SK-N-SH treated with all-trans-retinoic acid at 6 μM for 48 hours (cell line): ENCODE measurements around the gene CFAP90.
A peak's percentile ranks its signal among the peaks of the same experiment; 100 is the strongest.

Experiments used
- ATAC-seq: fragments of 200-7000 bp; cut with Tn5 transposase; 3 replicates; pipeline ENCODE4 v1.9.1; 2020; ENCODE audit warnings: mild to moderate bottlenecking, moderate library complexity
- ARNTL ChIP-seq: fragments of 450-650 bp; formaldehyde crosslinking; IDR thresholded peaks from 2 replicates; pipeline ENCODE4 v1.5.0; 2020; ENCODE audit warnings: low read depth, mild to moderate bottlenecking, moderate library complexity, borderline replicate concordance
- BACH2 ChIP-seq: fragments of 250-450 bp; sonication (Bioruptor Pico); IDR thresholded peaks from 2 replicates; pipeline ENCODE4 v1.9.0; 2021; ENCODE audit warnings: mild to moderate bottlenecking, borderline replicate concordance
- ESRRG ChIP-seq: fragments of 250-450 bp; sonication (Bioruptor Pico); IDR thresholded peaks from 2 replicates; pipeline ENCODE4 v1.6.1; 2021; ENCODE audit warnings: mild to moderate bottlenecking
- GLIS3 ChIP-seq: fragments of 250-450 bp; sonication (Bioruptor Pico); IDR thresholded peaks from 2 replicates; pipeline ENCODE4 v1.5.0; 2020; ENCODE audit warnings: mild to moderate bottlenecking, moderate library complexity
- ISL1 ChIP-seq: fragments of 250-450 bp; sonication (Bioruptor Pico); IDR thresholded peaks from 2 replicates; pipeline ENCODE4 v2.1.2; 2022; ENCODE audit warnings: mild to moderate bottlenecking, moderate library complexity
- OSR1 ChIP-seq: fragments of 250-450 bp; sonication (Bioruptor Pico); IDR thresholded peaks from 2 replicates; pipeline ENCODE4 v1.8.0; 2022; ENCODE audit warnings: moderate library complexity, mild to moderate bottlenecking, inconsistent platforms
- PATZ1 ChIP-seq: fragments of 250-450 bp; sonication (Bioruptor Pico); IDR thresholded peaks from 2 replicates; pipeline ENCODE4 v1.8.0; 2020; ENCODE audit warnings: mild to moderate bottlenecking, moderate library complexity, borderline replicate concordance
- POU6F1 ChIP-seq: fragments of 250-450 bp; sonication (Bioruptor Pico); IDR thresholded peaks from 2 replicates; pipeline ENCODE4 v1.8.0; 2021; ENCODE audit warnings: low read depth, mild to moderate bottlenecking, moderate library complexity, borderline replicate concordance
- PPARA ChIP-seq: fragments of 250-450 bp; sonication (Bioruptor Pico); IDR thresholded peaks from 2 replicates; pipeline ENCODE4 v1.5.0; 2020; ENCODE audit warnings: mild to moderate bottlenecking, borderline replicate concordance
- RARB ChIP-seq: fragments of 250-450 bp; sonication (Bioruptor Pico); IDR thresholded peaks from 2 replicates; pipeline ENCODE4 v1.8.0; 2021; ENCODE audit warnings: mild to moderate bottlenecking, moderate library complexity
- SNAI2 ChIP-seq: fragments of 250-450 bp; sonication (Bioruptor Pico); IDR thresholded peaks from 2 replicates; pipeline ENCODE4 v1.5.0; 2020; ENCODE audit warnings: mild to moderate bottlenecking, moderate library complexity
- TOX ChIP-seq: fragments of 250-450 bp; sonication (Bioruptor Pico); IDR thresholded peaks from 2 replicates; pipeline ENCODE4 v1.8.0; 2021; ENCODE audit warnings: mild to moderate bottlenecking, moderate library complexity, borderline replicate concordance
- TSHZ2 ChIP-seq: fragments of 250-450 bp; sonication (Bioruptor Pico); IDR thresholded peaks from 2 replicates; pipeline ENCODE4 v1.5.0; 2020; ENCODE audit warnings: mild to moderate bottlenecking, moderate library complexity
- ZC3H10 ChIP-seq: fragments of 250-450 bp; sonication (Bioruptor Pico); IDR thresholded peaks from 2 replicates; pipeline ENCODE4 v1.5.1; 2021; ENCODE audit warnings: mild to moderate bottlenecking, moderate library complexity
- ZFP3 ChIP-seq: fragments of 250-450 bp; sonication (Bioruptor Pico); IDR thresholded peaks from 2 replicates; pipeline ENCODE4 v1.5.0; 2020; ENCODE audit warnings: mild to moderate bottlenecking, moderate library complexity
- ZFP30 ChIP-seq: fragments of 450-650 bp; formaldehyde crosslinking; IDR thresholded peaks from 2 replicates; pipeline ENCODE4 v1.5.0; 2022; ENCODE audit warnings: mild to moderate bottlenecking, moderate library complexity
- ZNF565 ChIP-seq: fragments of 450-650 bp; formaldehyde crosslinking; conservative IDR thresholded peaks from 2 replicates; pipeline ENCODE4 v1.5.0; 2020; ENCODE audit warnings: low read depth, mild to moderate bottlenecking, moderate library complexity
- ZNF70 ChIP-seq: fragments of 450-650 bp; formaldehyde crosslinking; IDR thresholded peaks from 2 replicates; pipeline ENCODE4 v1.5.0; 2020; ENCODE audit warnings: mild to moderate bottlenecking, moderate library complexity
- ZNF8 ChIP-seq: fragments of 450-650 bp; formaldehyde crosslinking; IDR thresholded peaks from 2 replicates; pipeline ENCODE4 v1.5.0; 2020; ENCODE audit warnings: mild to moderate bottlenecking, moderate library complexity
- TF ChIP-seq, protein P1 (sequence below): fragments of 250-450 bp; sonication (Bioruptor Pico); IDR thresholded peaks from 2 replicates; pipeline ENCODE4 v1.5.1; 2021; ENCODE audit warnings: mild to moderate bottlenecking, moderate library complexity
- TF ChIP-seq, protein P2 (sequence below): fragments of 250-450 bp; sonication (Bioruptor Pico); IDR thresholded peaks from 2 replicates; pipeline ENCODE4 v1.5.1; 2020; ENCODE audit warnings: low read depth, mild to moderate bottlenecking, moderate library complexity

The CFAP90 gene

GRCh38 chr5:7888901-7889300, 38.0 kb upstream of the CFAP90 start:
- no peak for ATAC-seq
- TF ChIP-seq PPARA (CRISPR knock-in tag) (no peak), BACH2 (CRISPR knock-in tag) (no peak), ZFP3 (no peak), ISL1 (no peak), ZNF70 (CRISPR knock-in tag) (no peak), ESRRG (CRISPR knock-in tag) (no peak), ZC3H10 (CRISPR knock-in tag) (no peak), ARNTL (no peak)
- TF ChIP-seq, protein P1, sequence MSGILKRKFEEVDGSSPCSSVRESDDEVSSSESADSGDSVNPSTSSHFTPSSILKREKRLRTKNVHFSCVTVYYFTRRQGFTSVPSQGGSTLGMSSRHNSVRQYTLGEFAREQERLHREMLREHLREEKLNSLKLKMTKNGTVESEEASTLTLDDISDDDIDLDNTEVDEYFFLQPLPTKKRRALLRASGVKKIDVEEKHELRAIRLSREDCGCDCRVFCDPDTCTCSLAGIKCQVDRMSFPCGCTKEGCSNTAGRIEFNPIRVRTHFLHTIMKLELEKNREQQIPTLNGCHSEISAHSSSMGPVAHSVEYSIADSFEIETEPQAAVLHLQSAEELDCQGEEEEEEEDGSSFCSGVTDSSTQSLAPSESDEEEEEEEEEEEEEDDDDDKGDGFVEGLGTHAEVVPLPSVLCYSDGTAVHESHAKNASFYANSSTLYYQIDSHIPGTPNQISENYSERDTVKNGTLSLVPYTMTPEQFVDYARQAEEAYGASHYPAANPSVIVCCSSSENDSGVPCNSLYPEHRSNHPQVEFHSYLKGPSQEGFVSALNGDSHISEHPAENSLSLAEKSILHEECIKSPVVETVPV (CRISPR knock-in tag): no peak
- TF ChIP-seq, all 23 proteins: peak for 0

DNA sequence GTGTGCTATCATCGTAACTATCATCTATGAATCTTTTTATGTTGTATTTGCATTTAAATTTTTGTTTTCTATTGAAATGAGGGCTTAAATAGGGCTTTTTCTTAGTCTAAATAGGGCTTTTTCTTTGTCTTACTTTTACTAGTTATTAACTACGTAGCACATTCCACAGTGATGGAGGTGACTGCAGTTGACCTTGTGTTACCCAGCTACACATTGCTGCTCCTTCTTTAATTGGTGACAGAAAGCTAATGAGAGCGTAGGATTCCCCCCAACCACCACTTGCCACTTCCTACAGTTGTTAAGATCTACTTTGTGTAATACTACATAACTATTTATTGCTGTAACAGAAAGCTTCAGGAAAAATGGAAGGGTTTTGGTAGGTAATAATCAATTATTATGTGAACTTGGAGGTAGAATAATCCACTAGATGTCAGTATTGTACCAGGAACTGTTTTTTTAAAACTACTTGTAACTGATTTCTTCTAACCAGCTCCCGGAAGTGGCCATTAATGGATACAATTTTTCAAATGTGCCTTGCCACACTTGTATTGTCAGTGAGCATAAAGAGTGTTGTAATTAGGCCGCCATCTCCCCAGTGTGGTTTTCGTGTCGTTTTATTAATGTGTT, 36.0 kb upstream of the CFAP90 start:
- peak; percentile 71 for ATAC-seq
- TF ChIP-seq OSR1 (CRISPR knock-in tag) (no peak), ESRRG (CRISPR knock-in tag) (no peak), ISL1 (no peak), PATZ1 (CRISPR knock-in tag) (no peak), BACH2 (CRISPR knock-in tag) (no peak), ZFP30 (CRISPR knock-in tag) (no peak), ZNF8 (no peak), ZFP3 (no peak), ZNF565 (CRISPR knock-in tag) (no peak), TOX (CRISPR knock-in tag) (no peak), TSHZ2 (no peak), RARB (CRISPR knock-in tag) (no peak), PPARA (CRISPR knock-in tag) (no peak), GLIS3 (CRISPR knock-in tag) (no peak), SNAI2 (CRISPR knock-in tag) (no peak), ZC3H10 (CRISPR knock-in tag) (no peak), ARNTL (no peak), POU6F1 (no peak)
- TF ChIP-seq, protein P1 (CRISPR knock-in tag): no peak
- TF ChIP-seq, protein P2, sequence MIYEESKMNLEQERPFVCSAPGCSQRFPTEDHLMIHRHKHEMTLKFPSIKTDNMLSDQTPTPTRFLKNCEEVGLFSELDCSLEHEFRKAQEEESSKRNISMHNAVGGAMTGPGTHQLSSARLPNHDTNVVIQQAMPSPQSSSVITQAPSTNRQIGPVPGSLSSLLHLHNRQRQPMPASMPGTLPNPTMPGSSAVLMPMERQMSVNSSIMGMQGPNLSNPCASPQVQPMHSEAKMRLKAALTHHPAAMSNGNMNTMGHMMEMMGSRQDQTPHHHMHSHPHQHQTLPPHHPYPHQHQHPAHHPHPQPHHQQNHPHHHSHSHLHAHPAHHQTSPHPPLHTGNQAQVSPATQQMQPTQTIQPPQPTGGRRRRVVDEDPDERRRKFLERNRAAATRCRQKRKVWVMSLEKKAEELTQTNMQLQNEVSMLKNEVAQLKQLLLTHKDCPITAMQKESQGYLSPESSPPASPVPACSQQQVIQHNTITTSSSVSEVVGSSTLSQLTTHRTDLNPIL: no peak
